NCI-H128 (cell line): ENCODE results near the gene SNN.

Experiments
- DNase-seq: peaks from one replicate; lab custom pipeline; 2025; ENCODE audit not compliant: unreplicated experiment; lab: John Stamatoyannopoulos, UW

Gene SNN

DNA sequence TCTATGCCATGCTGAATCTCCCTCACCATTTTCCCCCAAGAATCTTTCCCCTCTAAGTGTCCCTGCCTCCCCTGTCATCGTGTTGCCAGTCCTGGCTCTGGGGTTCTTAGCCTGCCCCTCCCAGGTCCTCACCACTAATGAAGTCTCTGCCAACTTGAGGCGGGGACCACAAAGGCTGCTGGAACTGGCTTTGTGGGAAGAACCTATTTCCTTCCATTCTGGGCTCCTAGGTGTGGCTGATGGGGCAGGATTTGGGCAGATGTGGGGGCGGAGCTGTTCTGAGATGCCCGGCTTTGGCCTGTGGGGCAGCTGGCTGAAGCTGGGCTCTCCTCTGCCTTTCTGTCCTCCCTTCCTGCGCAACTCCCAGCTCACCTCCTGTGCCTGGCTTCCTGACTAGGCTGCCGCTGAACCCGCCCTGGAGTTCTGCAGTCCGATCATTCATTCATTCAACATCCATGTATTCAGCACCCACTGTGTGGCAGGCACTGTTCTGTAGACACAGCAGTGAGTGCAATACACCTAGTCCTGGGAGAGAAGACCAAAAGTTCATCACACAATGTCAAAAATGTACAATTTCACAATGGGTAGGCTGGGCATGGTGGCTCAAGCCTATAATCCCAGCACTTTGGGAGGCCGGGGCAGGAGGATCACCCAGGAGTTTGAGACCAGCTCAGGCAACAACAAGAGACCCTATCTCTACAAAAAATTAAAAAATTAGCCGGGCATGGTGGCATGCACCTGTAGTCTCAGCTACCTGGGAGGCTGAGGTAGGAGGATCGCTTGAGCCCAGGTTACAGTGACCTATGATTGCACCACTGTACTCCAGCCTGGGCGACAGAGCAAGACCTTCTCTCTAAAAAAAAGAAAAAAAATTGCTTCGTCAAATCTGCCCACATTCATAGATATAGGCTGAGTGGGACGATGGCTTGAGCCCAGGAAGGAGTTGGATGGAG lies 1.9 kb upstream of the SNN start:
- no peak for DNase-seq

DNA sequence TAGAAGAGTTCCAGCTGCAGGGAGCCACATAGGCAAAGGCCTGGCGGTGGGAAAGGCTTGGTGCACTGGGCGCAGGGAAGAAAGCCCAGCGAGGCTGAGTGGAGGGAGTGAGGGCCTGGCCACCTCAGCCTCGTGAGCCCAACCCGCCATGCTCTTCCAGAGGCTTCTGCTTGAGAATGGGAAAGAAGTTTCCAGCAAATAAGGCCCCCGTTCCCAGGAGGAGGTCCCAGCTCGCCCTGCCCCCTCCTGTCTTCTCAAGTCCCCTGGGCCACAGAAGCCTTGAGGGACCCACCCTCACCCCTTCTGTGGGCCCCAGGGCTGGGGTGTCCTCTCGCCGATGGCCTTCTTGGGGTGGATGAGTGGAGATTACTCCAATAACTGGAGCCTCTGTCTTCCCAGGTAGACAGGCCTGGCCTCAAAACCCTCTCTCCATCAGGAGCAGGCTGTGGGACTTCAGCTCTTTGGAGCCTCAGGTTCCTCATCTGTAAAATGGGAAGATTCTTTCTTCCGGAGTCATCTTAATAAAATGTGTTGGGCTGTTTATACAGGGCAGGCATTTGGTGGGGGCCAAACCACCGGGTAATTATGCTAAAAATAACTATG lies 933 bp upstream of the SNN start:
- no peak for DNase-seq

DNA sequence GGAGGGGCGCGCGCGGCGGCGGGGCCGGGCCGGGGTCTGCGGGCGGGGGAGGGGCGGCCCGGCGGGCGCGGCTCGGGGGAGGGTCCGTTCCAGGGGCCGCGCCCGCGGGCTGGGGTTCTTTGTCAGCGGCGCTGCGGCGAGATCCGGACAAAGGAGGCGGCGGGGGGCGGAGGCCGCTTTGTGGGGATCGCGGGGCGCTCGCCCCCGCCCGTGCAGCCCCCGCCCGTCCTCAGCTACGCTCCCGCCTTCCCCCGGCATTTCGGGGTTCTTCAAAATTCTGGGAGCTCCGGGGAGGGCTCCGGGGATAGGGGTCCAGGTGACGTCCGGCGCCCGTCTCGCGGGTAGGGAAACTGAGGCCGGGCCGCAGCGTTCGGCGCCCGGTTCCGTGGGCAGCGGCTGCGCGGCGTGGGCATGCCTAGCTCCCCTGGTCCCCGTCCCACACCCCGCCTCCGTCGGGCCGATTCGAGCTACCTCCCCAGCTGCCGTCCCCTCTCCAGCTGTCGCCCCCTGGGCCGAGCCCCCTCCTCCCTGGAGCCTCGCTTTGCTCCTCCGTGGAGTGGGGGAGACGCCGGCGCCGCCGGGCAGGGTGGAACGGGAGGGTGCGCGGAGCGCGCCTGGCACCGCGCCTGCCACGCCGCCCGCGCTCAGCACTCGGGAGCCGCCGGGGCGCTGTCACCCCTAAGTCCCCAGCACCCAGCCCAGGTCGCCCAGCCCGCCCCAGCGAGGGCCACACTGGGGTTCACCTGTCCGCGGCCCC lies 546 bp downstream of the SNN start:
- DNase-seq, result no peak

DNA sequence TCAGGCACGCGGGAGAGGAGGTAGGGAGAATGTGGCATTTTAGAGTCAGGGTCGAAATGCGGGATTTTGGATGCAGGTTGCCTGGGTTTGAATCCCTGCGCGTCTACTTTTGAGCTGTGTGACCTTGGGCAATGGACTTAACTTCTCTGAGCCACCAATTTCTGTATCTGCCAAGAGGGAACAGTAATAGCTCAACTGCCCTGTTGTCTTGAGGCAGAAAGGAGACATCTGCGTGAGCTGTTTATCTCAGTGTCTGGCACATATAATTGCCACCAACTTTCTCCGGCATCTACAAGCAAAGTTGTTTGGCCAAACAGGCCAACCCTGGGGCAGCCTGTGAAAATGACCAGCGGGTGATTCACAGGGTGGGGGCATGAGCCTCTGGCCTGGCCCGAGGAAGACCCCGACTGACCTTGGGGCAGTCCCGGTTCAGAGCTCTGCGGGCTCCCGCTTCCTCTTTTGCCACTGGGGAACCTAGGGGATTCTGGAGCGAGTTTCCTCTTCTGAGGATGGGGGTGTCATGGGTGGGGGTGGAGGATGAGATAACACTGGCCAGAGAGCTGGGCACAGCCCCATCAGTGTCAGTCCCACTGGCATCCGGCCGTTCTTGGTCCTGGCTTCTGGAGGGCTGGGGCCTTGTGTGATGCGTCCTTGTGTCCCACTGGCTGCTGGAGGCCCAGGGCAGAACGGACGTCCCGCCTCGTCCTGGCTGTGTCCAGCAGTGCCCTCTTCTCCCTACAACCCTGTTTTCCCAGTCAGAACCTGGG lies 1.3 kb downstream of the SNN start:
- DNase-seq, result no peak

DNA sequence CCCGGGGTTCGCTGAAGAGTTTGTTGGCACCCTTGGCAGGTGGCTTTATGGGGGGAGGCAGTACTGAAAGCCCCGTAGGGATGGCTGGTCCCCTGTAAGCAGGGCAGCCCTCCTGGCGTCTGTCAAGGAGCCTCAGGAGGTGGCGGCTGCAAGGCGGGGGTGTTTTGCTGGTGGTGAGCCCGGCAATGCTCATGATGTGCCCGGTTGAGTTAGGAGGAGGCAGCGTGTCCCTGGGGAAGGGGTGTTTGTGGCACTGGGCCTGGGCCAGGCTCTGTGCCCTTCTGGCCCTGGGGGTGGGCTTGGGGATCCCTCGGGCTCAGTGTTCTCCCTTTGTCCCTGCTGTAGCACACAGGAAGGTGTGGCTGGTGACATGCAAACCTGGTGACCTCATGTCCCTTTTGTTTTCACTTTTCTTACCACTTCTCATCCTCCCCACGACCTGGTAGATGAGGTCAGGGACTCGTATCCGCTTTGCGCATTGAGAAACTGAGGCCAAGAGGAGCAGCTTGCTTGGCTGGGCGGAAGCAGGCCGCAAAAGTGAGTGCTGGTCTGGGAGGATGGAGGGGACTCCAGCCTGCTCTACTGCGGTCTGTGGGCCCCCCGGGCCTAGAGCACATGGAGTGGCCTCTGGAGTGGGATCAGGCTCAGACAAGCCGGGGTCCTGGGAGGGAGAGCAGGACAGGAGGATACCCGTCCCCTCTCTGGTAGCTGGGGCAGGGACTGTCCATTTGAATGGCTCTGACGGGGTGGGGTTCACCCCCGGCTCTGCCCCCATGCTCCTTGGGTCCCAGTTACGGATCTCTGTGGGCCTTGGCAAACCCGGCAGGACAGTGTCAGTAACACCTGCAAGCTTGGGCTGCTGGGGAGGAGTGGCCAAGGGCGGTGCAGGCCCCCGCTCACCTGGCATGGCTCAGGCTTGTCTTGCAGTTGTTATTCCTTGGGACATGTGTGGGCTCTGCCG lies 2.2 kb downstream of the SNN start:
- DNase-seq, result no peak

DNA sequence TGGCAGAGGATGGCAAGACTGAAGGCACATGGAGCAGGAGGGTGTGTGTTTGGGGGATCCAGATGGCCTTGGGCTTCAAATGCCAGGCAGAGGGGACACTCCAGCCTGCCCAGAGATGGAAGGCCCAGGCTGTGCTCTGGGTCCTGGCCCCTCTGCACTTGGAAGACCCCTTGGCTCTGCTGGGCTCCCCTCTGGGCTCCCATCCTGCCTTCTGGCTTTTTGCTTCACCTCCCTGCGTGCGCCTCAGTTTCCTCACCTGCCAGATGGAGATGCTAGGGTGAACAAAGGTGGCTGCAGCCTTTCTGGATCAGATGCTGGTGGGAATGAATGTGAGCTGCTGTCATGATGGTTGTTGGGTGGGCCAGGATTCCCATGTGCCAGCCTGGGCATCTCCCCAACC lies 3.0 kb downstream of the SNN start:
- no peak for DNase-seq

DNA sequence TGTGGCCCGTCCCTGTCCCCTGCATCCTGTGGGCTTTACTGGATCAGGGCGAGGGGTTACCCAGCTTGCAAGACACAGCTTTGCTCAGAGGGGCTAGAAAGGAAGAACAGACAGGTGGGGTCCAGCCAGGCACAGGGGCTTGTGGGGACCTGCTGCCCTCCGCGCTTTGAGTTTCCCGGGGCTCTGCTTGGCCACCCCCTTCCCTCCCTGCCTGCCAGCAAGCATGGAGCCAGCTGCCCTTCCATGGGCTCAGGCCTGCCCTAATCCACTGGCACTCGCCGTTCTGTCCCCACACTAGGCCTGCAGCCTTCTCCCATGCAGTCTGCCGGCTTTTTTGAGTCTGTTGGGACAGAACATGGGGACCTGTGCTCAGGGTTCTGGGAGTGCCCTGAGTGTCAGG lies 3.4 kb downstream of the SNN start:
- no peak for DNase-seq

DNA sequence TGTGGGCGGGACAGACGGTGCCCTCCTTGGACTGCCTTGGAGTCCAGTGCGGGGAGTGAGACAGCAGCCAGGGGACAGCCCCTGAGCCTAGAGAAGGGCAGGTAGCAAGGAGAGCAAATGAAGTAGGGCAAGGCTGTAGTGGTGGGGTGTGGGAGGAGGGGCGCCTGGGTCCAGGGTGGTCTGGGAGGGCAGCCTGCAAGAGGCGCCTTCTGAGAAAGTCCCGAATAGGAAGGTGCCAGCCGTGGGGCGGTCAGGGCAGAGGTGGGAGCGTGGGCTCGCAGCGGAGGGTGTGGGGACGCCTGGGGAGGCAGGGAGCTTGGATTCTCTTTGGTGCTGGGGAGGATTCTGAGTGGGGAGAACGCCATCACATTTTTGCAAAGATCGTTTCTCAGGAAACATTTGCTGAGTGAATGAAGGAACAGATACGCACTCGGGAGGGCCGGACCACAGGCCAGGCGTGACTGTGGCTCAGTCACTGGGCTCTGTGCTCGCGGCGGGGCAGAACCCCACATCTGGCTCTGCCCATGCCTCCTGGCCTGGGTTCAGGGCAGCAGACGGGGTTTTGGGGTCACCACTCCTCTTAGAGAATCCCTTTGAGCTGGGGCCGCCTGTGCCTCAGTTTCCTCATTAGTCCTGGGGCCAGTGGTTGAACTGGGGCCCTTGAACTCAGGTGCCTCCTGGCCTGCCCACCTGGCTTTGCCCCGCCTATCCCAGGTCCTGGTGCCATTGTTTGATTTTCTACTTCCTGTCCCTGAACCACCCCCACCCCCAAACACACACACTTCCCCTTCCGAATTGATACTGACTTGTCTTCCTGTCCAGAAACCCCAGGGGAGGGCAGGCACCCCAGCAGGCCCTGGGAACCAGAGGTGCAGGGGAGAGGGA lies 4.2 kb downstream of the SNN start:
- no peak for DNase-seq

DNA sequence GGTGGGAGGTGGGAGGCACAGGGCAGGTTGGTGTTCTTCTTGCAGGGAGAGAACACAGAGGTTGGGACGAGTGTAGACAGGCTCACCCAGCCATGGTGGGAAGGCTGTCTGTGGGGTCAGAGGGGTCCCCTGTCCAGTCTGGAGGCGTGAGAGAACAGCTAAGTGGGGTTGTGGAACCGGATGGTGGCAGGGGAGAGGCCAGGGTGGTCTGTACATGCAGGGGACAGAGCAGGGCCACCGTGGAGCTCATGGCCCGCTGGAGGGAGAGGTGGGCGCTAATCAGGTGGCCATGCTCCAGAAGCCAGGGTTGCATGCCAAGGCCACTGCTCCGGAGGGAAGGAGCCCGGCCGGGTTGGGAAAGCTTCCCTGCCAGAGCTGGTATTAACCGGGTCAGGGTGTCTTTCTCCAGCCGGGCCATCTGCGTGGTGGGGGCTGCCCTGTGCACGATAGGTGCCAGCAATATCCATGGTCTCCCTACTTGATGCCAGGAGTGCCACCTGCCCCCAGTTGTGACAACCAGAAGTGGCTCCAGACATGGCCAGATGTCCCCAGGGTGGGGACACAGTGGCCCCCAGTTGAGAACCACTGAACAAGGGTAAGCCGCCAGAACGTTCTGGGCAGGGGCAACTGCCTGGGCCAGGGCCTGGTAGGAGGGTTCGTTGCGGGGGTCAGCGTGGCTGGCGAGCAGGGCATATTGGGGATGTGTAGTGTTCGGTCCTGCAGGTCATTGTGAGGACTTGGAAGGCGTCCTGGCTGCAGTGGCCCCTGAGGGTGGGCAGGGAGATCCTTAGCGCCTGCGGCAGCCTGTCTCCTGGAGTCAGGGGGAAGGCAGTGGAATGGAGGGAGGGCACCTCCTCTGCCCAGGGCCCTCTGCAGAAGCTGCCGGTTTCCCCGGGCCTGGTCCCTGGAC lies 5.1 kb downstream of the SNN start:
- no peak for DNase-seq

DNA sequence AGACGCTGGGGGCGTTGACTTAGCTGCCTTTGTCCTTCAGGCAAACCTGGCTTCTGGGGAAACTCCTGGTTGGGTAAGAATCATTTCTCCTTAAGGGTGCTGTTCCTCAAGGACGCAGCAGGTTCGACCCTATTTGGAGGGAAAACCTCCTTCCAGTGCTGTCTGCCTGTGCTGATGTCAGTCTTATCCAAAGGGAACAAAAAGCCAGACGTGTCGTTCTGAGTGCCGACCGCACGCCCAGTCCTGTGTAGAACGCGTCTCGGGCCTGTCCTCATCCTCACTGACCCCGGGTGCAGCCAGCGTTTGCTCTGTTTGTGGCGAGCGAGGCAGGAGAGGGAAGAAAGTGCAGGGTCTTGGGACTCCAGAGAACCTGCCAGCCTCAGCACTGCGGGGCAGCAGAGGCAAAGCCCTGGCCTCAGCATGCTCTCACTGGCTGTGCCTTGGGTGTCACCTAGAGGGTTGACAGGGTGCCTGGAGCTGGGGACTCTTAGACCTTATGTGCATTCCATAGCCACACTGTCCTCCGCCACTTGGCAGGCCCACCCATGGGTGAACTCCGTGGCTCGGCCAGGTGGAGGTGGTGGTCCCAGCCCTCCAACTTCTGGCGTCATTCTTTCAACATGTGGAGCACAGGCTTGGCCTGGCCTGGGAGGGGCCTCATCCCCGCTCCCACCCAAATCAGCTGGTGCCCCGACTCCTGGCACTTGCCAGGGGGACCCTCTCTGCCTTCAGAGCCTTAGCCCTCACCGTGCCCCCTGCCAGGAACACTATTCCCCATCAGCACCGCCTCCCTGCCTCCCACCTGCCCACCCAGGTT lies 6.0 kb downstream of the SNN start:
- no peak for DNase-seq

DNA sequence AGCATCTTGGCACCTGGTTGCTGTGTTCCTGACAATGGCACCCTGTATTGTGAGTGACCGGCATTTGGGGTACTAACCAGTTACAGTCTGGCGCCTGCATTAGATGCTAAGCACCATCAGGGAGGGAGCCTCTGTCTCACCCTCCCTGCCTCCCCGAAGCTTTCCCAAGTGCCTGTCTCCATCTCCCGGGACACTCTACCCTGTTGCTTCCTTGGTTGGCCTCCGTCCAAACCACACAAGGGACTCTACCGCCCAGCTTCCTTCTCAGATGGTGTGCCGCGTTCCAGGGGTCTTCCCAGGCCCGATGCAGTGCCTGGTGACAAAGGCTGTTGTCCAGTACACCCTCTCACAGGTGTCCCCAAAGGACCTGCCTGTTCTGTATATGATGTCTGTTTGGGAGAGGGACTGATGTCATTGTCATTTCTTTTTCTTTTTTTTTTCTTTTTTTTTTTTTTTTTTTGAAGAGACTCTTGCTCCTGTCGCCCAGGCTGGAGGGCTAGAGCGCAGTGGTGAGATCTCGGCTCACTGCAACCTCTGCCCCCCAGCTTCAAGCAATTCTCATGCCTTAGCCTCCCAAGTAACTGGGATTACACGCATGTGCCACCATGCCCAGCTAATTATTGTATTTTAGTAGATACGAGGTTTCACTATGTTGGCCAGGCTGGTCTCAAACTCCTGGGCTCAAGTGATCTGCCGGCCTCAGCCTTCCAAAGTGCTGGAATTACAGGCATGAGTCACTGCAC lies 6.7 kb downstream of the SNN start:
- DNase-seq, result no peak

DNA sequence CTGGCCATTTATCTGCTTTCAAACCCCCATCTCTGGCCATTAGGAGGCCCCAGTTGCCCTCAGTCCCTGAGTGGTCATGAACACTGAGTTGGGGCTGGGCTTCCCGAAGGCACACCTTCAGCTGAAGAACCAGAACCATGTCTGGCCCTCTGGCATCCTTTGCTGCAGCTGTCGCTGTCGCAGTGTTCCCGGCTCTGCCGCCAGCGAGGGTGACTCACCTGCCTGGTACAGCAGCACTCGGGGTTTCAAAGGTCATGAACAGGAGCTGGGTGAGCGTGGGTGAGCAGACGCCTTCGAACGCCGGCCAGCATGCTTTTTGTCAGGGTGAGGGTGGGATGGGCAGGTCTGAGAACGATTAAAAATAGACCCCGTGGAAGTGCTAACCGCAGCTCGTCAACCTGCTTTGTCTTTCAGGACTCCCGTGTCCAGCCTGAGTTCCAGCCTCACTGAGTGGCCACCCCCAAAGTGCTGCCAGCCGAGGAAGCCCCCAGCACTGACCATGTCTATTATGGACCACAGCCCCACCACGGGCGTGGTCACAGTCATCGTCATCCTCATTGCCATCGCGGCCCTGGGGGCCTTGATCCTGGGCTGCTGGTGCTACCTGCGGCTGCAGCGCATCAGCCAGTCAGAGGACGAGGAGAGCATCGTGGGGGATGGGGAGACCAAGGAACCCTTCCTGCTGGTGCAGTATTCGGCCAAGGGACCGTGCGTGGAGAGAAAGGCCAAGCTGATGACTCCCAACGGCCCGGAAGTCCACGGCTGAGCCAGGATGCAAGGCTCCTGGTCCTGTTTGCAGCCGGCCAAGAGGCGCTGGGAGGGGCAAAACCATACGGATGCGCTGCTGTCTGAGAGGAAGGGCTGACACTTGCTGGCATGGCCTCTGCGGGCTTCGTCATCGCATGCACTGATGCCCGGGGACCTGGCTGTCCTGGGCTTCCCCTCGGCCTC lies 7.6 kb downstream of the SNN start:
- DNase-seq, result no peak

DNA sequence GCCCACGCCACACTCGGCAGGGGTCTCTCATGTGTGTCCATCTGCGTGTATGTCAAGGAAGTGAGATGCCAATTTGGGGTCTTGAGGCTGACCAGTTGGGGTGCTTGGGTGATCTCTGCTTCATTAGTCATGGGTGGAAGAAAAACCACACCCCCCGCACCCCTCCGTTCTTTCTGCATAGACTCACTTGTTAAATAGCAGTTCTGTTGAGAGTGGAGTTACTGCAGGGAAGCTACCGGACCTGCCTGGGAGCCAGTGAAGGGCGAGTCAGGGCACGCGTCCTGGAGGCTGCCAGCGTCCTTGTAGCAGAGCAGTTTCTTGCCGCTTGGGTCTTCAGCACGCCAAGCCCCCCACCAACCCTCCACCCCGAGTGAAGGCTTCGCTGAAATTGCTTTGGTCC lies 8.5 kb downstream of the SNN start:
- no peak for DNase-seq

DNA sequence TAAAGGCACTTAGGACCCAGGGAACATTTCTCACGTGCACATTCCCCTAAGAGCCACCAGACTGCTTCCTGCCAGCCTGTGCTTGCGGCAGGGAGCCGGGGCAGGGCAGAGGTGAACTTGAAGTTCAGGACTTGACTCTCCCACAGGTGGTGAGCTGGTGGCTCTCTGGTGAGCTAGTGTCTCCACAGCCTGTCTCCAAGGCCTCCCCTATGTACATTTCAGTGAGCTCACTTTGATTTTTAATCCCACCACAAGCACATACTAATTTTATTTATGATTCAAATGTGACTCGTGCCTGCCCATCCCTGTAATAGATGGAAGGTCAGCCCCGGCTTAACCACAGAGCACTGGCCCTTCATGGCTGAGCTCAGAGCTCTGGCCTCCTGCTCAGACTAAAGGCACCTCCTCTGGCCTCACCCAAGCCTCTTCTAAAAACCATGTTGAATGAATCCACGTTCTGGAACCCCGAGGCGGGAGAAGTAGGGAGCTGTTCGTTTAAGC lies 9.2 kb downstream of the SNN start:
- DNase-seq, result no peak
